Cardiac septum (tissue), 1 donor: Measurements from ENCODE around the gene DHX34. TPM values are rescaled to one million over a fixed set of nuclear protein-coding genes. Genes with fewer than 3 reads are reported as not detected.
"Not testable (repeated sequence)": the region's sequence is repeated elsewhere in the genome, so short reads cannot be mapped to it uniquely, and the experiment has no call there.

Experiments
- DNase-seq: peaks from one replicate; pipeline ENCODE4 v3.0.0-alpha.2; 2020; ENCODE audit warnings: low spot score
- intact Hi-C: fragments of 100-400 bp; cut with DNase I; formaldehyde crosslinking; loops from one replicate; pipeline ENCODE4 v1.14.0; 2022
- total RNA-seq: library from RNA; stranded (reverse); fragmentation: NEBNext Ultra II Directional; extraction: Animal tissue kit (Norgen Biotek cat#: 25700); gene quantifications from one replicate; pipeline ENCODE4 v1.2.1, GENCODE V29; 2021
- donor health status: DM: no; HTN: no; CAD: no.

DHX34 gene
- total RNA-seq, 1 donor from 2014 or later, result 8.5 TPM

- intact Hi-C loops, result no loop called here
- DNase-seq, result no peak
These were observed 32.0 kb downstream of the DHX34 start for GRCh38 chr19:47381121-47381520.

GRCh38 chr19:47381653-47382279 is 32.7 kb downstream of the DHX34 start:
- DNase-seq, result peak; percentile 90
- intact Hi-C loops, result no loop called here

DNA sequence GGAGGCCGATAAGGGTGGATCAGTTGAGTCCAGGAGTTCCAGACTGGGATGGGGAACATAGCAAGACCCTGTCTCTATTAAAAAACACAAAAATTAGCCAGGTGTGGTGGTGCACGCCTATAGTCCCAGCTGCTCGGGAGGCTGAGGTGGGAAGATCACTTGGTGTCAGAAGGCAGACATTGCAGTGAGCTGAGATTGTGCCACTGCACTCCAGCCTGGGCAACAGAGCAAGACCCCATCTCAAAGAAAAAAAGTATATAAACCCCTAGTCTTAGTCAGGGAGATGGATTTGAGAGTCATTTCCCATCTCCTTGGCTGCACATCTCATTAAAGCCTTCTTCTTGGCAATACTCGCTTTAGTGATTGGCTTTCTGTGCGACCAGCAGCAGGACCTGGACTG is 34.8 kb downstream of the DHX34 start:
- intact Hi-C loops, DNase-seq: not testable (repeated sequence)

DNA sequence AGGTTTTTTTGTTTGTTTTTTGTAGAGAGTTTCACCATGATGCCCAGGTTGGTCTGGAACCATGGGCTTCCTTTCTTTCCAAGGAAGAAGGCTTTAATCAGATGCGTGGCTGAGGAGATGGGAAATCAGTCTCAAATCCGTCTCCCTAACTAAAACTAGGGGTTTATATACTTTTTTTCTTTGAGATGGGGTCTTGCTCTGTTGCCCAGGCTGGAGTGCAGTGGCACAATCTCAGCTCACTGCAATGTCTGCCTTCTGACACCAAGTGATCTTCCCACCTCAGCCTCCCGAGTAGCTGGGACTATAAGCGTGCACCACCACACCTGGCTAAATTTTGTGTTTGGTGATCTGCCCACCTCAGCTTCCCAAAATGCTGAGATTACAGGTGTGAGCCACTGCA is 35.4 kb downstream of the DHX34 start:
- DNase-seq, intact Hi-C loops: not testable (repeated sequence)

DNA sequence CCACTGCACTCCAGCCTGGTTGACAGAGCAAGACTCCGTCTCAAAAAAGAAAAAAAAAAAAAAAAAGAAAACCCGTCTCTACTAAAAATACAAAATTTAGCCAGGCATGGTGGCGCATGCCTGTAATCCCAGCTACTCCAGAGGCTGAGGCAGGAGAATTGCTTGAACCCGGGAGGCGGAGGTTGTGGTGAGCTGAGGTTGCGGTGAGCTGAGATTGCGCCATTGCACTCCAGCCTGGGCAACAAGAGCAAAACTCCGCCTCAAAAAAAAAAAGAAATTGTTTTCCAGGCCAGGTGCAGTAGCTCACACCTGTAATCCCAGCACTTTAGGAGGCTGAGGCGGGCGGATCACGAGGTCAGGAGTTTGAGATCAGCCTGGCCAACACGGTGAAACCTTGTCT is 37.5 kb downstream of the DHX34 start:
- peak; percentile 83 for DNase-seq
- intact Hi-C loops, result not testable (repeated sequence)

DNA sequence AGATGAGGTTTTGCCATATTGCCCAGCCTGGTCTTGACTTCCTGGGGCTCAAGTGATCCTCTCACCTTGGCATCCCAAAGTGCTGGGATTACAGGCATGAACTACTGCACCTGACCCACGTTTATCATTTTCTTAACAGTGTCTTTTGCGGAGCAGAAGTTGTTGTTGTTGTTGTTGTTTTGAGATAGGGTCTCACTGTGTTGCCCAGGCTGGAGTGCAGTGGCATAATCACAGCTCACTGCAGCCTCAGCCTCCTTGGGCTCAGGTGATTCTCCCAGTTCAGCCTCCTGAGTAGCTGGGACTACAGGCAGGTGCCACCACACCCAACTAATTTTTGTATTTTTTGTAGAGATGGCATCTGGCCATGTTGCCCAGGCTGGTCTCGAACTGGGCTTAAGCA is 38.5 kb downstream of the DHX34 start:
- DNase-seq, intact Hi-C loops: not testable (repeated sequence)

GRCh38 chr19:47388721-47389120 is 39.6 kb downstream of the DHX34 start:
- DNase-seq, intact Hi-C loops: not testable (repeated sequence)

GRCh38 chr19:47389150-47389556 is 40.0 kb downstream of the DHX34 start:
- intact Hi-C loops, result no loop called here
- peak; percentile 88 for DNase-seq

- intact Hi-C loops, result loop anchor here (5.0 kb wide), 1 partner anchor 94 kb away; no protein-coding TSS in a partner anchor
- DNase-seq, result no peak
These were observed 41.7 kb downstream of the DHX34 start for GRCh38 chr19:47390533-47391488.

GRCh38 chr19:47391510-47392223 is 42.6 kb downstream of the DHX34 start:
- DNase-seq, result peak; percentile 88
- intact Hi-C loops, result loop anchor here (5.0 kb wide), 1 partner anchor 94 kb away; no protein-coding TSS in a partner anchor

GRCh38 chr19:47398707-47399597 is 49.8 kb downstream of the DHX34 start:
- intact Hi-C loops, result no loop called here
- DNase-seq, result no peak

- DNase-seq, result no peak
- intact Hi-C loops, result no loop called here
These were observed 53.4 kb downstream of the DHX34 start for GRCh38 chr19:47402504-47402903.

DNA sequence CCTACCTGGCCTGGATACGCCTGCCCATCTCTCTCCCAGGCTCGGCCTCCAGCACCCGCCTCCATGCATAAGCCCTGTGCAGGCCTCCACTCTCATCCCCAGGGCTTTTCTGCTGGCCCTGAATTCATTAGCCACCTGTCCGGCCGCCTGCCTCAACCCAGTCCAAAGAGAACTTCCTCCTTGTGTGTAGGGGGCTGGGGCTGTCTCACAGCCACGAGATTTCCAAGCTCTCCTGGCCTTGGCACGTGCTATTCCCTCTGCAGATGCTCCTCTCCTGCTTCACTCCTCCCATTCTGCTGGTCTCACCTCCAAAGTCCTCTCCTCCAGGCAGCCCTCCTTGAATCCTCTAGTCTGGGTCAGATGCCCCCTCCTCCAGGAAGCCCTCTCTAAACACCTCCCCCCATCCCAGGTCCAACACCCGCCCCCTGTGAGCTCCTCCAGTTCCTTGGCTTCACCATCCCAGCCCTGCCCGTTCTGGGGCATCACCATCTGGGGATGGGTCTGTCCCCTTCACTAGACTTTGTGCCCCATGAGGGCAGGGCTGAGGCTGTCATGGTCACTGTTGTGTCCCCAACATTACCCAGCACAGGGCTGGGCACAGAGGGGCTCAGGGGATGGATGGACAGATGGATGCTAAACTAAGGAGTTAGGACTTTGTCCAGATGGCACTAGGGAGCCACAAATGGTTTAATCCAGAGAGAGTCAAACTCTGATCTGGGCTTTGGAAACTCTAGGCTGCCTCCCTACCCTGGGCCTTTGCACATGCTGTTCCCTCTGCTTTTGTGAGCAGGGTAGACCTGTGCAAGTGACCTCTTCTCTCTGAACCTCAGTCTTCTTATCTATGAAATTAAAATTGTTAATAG is 55.5 kb downstream of the DHX34 start:
- no peak for DNase-seq
- intact Hi-C loops, result no loop called here

GRCh38 chr19:47405197-47405550 is 56.1 kb downstream of the DHX34 start:
- intact Hi-C loops, result no loop called here
- DNase-seq, result no peak

GRCh38 chr19:47405854-47406417 is 56.8 kb downstream of the DHX34 start:
- intact Hi-C loops, result no loop called here
- no peak for DNase-seq

- no peak for DNase-seq
- intact Hi-C loops, result no loop called here
These were observed 57.7 kb downstream of the DHX34 start for GRCh38 chr19:47406711-47407416.

DNA sequence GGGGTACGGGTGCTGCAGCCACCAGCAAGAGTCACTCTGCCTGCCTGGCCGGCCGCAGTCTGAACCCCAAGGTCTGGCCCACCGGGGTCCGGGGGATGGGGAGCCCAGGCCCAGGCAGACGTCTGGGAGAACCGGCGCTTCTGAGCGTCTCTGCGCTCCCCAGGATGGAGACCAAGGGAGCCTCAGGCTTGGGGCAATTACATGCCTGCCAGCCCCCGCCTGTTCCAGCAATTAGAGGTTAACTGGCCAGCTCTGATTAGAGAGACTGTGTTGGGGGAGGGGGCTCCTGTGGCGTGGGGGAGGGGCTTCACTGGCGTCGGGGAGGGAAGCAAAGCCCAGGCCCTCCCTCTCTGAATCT is 58.3 kb downstream of the DHX34 start:
- intact Hi-C loops, result no loop called here
- no peak for DNase-seq
